Urinary bladder (tissue), 4 donors: Measurements from ENCODE around the gene ART4. TPM values are rescaled to one million over a fixed set of nuclear protein-coding genes. Genes with fewer than 3 reads are reported as not detected.

Experiments used
- DNase-seq: peaks from one replicate; pipeline ENCODE4 v3.0.0-alpha.2; 2015; ENCODE audit errors: extremely low spot score
- H3K27ac ChIP-seq: one replicate; pipeline ENCODE4 v1.5.1; 2013; ENCODE audit warnings: low read depth, mild to moderate bottlenecking, moderate library complexity
- H3K36me3 ChIP-seq: one replicate; pipeline ENCODE4 v1.6.1; 2013; ENCODE audit warnings: mild to moderate bottlenecking, moderate library complexity; ENCODE audit not compliant: insufficient read depth
- H3K4me1 ChIP-seq: one replicate; pipeline ENCODE4 v1.6.1; 2013; ENCODE audit warnings: mild to moderate bottlenecking, moderate library complexity; ENCODE audit not compliant: insufficient read depth
- H3K4me3 ChIP-seq: one replicate; pipeline ENCODE4 v1.5.1; 2013; ENCODE audit warnings: low read depth, low read length
- WGBS: extraction: QIAGEN DNeasy Blood & Tissue Kit; methylation state at CpG from one replicate; pipeline ENCODE4 v1.1.7; 2013; 5-methylcytosine and 5-hydroxymethylcytosine counted together
- polyA plus RNA-seq: library from polyadenylated mRNA; stranded (reverse); fragments of 200-250 nt; gene quantifications from one replicate; pipeline ENCODE4 v1.2.3, GENCODE V29; 2013
- total RNA-seq: library from RNA; depleted of rRNA; stranded (reverse); fragments of >200 nt; gene quantifications from one replicate; pipeline ENCODE4 v1.2.3, GENCODE V29; 2014
- donor health status: healthy with polysubstance abuse.
- donor health status: healthy.

ART4 gene, protein sequence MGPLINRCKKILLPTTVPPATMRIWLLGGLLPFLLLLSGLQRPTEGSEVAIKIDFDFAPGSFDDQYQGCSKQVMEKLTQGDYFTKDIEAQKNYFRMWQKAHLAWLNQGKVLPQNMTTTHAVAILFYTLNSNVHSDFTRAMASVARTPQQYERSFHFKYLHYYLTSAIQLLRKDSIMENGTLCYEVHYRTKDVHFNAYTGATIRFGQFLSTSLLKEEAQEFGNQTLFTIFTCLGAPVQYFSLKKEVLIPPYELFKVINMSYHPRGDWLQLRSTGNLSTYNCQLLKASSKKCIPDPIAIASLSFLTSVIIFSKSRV
- total RNA-seq, result 4.8 TPM
- 0.60 TPM for polyA plus RNA-seq

DNA sequence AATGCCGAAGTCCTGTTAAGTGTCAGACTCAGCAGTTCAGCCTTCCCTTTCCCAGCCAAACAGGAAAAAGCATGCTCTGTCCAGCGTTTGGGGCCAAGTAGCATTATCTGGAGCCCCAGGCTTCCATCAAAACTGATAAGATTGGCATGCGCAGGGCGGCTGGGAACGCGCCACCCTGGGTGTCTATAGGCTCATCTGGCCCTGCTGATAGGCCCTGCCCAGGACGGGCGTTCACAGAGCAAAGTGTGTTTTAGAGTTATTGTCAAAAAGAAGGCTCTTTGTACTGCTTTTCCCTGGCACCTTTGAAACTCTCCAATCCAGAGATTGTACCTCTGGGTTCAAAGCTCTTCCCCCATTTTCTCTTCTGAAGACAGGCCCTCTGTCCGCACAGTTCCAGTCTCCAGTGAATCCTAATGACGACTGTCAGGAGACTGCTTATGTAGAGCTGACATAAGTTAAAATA lies at the start of gene ART4:
Gene ART4, minus strand, starts transcription at position 102 of the 463 bp plus-strand sequence. CDS start 413 bp downstream, outside the sequence.
- WGBS, result 63% methylated on average over 10 of the region's 10 CpGs
- Histone ChIP-seq H3K36me3 (no peaks in the 10 kb centered on the region), H3K27ac (no peak within 1 kb of the TSS), H3K4me1 (no peaks in the 10 kb centered on the region), H3K4me3 (no peak within 1 kb of the TSS)
- no peak for DNase-seq

DNA sequence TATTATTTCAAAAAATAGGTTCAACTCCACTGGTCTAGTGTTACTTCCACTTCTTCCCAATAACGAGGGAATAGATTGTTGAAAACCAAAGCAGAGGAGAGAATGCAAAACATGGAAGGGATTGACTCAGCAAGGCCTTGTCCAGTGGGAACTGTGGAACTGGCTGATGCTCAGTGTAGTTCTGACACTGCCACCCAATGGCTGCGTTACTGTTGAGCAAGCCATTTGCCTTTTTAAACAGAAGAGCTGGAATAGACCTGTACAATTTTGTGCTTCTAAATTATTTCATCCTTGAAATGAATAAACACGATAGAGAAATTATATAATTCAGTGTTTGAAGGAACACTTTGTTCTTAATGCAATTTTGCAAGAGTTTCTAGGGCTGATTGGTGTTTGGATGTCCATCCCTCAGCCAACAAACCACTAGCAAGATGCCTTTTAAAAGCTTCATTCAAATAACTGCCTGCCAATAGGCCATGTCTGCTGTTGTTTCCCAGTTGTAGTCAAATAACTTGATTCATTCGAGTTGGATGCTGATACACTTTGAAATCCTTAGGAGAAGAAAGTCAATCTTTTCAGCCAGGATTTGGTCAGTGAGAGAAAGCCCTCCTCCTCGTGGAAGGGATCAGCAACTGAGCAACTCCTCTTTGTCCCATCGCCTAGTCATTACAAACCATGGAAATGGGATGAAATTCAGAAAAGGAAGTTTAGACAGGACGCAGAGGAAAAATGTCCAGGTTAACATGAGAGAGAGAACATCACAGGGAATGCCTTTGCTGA lies 49.6 kb upstream of the ART4 start:
- Histone ChIP-seq H3K4me3 (no peak overlapping the region), H3K27ac (no peak overlapping the region), H3K4me1 (peaks cover 1% of the 10 kb centered on the region), H3K36me3 (no peaks in the 10 kb centered on the region)
- no peak for DNase-seq
- WGBS, result 59% methylated on average over 7 of the region's 7 CpGs

DNA sequence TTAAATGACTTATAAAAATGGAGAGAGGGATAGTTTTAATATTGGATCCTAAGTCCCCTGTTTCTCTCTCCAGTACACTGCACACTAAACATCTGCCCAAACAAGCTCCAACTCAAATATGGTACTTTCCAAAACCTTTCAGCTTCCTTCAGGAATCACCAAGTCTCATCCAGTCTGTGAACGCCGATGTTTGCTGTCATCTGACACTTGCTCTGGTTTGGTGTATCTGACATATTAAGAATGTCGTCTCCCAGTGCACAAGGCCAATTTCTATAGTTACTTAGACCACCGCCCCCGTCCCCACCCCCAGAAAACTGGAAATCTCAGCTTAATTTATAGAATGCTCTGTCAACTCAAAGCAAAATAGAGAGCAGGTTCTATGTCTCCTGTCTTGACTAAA lies 47.4 kb upstream of the ART4 start:
- 85% methylated on average over 5 of the region's 5 CpGs for WGBS
- no peaks in the 10 kb centered on the region for H3K36me3 ChIP-seq
- no peak overlapping the region for H3K27ac ChIP-seq
- no peak overlapping the region for H3K4me3 ChIP-seq
- no peak for DNase-seq
- peaks cover 1% of the 10 kb centered on the region for H3K4me1 ChIP-seq

DNA sequence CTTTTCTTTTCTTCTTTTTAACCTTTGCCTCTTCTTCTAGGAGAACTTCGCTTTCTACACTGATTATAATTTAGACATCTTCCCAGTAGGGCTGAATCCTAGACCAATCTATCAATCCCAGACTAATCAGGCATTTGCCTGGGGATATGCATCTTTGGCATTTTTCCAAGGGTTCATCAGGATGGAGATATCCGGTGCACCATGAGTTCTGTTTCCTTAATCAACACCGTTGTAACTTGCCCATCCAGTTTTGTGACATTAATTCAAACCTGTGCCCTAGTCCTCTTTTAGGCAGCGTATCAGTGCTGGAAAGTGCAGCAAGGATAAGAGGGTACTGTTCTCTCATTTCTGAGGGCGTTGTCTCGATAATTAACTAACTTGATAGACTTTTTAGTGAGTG lies 42.9 kb upstream of the ART4 start:
- no peak for DNase-seq
- Histone ChIP-seq H3K27ac (no peak overlapping the region), H3K4me1 (no peaks in the 10 kb centered on the region), H3K36me3 (peaks cover 2% of the 10 kb centered on the region), H3K4me3 (no peak overlapping the region)
- 66% methylated on average over 6 of the region's 6 CpGs for WGBS

DNA sequence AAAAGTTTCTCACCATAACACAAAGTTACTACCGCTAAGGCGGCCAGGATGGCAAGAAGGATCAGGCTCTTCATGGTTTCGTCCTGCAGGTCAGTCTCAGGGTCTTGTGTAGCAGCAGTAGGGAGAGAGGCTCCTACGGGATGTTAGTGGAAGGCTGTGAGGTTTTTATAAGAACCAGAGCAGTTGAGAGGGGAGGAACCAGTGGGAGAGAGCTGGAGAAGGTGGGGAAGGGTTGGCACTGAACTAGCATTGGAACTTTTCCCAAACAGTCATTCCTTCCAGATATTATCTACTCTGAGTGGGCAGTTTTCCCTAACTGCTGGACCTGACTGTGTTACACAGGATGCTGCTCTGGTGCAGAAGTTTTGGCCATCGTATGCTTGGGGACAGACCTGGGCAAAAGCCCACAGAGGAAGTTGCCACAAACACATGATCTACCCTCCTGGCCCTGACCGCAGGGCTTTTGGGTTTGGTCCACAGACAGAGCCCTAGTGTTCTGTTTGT lies 42.4 kb upstream of the ART4 start, which contains the start of gene MGP:
Gene MGP, minus strand, starts transcription at position 137 of the 504 bp plus-strand sequence. Its CDS starts 63 bp downstream, at position 74.
- WGBS, result 14% methylated on average over 6 of the region's 6 CpGs
- Histone ChIP-seq H3K4me1 (no peaks in the 10 kb centered on the region), H3K36me3 (peaks cover 2% of the 10 kb centered on the region), H3K4me3 (peak within 1 kb of the TSS; percentile 29), H3K27ac (peak within 1 kb of the TSS; percentile 19)
- peak; percentile 49 for DNase-seq

DNA sequence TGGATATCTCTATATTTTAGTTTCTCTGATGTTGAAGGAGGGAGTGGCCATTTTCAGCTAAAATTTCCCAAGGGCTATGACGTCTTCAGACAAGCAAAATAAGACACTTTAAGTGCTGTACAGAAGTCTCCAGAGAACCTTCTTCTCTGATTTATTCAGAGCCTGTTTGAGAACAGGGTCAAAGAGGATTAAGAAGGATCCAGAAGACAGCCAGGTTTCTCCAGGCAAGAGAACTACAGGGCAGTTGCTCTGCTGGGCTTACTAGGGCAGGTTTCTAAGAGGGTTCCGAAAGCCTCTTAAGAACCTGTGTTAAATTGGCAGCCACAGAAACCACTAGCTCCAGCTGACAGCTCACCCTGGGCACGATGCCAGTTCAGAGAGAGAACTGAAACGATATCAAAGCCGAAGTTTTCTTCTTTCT lies 41.1 kb upstream of the ART4 start:
- no peak overlapping the region for H3K27ac ChIP-seq
- peaks cover 2% of the 10 kb centered on the region for H3K36me3 ChIP-seq
- WGBS, result under 1% methylated on average over 5 of the region's 5 CpGs

DNA sequence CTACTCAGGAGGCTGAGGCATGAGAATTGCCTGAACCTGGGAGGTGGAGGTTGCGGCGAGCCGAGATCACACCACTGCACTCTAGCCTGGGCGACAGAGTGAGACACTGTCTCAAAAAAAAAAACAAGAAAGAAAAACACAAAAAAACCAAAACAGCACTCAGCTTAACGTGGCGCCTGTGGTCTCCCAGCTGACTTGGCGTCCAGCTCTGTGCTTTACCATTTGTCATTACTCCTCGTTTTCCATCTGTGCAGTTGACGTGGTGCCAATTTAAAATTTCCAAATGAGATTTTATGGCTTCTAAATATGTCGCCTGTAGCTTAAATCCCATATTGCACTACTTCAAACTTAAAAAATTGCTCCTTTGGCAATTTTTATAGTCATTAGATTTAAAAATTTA lies 40.4 kb upstream of the ART4 start:
- 53% methylated on average over 10 of the region's 10 CpGs for WGBS
- no peak for DNase-seq
- Histone ChIP-seq H3K27ac (no peak overlapping the region), H3K36me3 (peaks cover 2% of the 10 kb centered on the region), H3K4me3 (no peak overlapping the region), H3K4me1 (no peaks in the 10 kb centered on the region)

More for the DNA sequence above, 41.1 kb upstream of the ART4 start:
- H3K4me1 ChIP-seq, result no peaks in the 10 kb centered on the region
- H3K4me3 ChIP-seq, result peak overlapping the region; percentile 29
- DNase-seq, result peak; percentile 54

DNA sequence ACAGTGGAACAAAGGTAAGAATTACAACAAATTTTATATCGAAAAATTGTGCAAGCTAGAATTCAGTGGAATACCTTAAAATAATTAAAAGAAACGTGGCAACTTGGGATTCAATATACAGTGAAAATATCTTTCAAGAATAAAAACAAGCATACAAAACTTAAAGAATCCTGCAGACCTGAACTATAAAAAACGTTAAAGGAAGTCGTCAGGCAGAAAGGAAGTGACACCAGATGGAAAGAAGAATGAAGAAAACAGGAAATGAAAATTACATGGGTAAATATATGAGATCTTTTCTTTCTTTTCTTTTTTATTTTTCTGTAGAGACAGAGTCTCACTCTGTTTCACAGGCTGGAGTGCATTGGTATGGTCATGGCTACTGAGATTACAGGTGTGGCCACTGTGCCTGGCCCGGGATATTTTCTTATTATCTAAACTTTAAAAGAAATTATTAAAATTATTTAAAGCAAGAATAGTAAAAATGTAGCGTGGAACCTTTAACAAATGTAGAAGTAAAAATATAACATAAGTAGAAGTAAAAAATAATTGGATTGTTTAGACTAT lies 37.6 kb upstream of the ART4 start:
- Histone ChIP-seq H3K4me3 (no peak overlapping the region), H3K36me3 (peaks cover 2% of the 10 kb centered on the region), H3K4me1 (no peaks in the 10 kb centered on the region), H3K27ac (no peak overlapping the region)
- WGBS, result 82% methylated on average over 6 of the region's 6 CpGs
- no peak for DNase-seq

DNA sequence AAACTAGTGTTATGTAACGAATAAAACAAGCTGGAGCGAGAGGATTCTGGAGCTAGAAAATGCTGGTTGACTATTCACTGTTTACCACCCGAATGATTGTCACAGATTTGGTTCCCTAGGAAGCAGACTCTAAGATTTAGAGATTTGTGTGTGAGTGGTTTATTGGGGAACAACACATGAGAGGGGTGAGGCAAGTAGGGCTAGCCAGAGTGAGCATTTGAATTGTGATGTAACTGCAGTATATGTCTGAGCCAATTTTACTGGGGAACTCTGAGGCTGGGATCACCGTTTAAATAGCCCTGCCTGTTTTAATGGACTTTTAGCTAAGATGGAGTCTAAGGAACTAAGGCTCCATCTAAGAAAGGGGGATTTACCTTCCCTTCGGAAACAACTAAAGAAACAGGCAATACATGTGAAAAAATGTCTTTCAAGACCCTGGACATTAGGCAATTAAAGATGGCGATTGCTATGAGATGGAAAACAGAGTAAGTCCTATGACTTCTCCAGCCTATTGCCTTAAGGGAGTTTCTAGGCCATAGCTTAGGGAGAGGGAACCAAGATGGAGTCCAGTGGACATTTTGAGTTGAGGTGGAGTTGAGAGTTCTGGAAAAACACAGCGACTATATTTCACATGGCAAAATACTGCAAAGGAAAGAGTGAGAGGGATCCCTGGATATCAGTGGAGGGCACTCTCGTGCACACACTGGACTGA lies 36.1 kb upstream of the ART4 start:
- 65% methylated on average over 8 of the region's 8 CpGs for WGBS
- H3K36me3 ChIP-seq, result peaks cover 2% of the 10 kb centered on the region
- no peak overlapping the region for H3K27ac ChIP-seq
- H3K4me1 ChIP-seq, result no peaks in the 10 kb centered on the region
- no peak overlapping the region for H3K4me3 ChIP-seq
- DNase-seq, result no peak

DNA sequence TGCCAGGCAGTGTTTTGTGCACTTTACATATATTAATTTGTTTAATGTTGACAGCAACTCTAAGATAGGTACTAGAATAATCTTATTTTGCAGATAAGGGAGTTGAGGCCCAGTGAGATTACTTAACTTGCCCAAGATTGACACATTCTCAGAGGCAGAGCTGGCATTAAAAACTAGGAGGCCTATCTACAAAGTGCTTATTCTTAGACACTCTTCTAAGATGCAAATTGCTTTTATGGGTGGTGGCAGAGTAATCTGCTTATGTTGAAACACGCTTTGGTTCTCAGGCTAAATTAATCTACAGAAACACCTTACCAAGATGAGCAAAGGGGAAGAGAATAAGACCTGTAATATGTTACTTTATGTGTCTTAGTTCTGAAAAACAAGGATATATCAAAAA lies 35.2 kb upstream of the ART4 start:
- DNase-seq, result no peak
- Histone ChIP-seq H3K27ac (peak overlapping the region; percentile 2), H3K4me1 (no peaks in the 10 kb centered on the region), H3K4me3 (no peak overlapping the region), H3K36me3 (peaks cover 2% of the 10 kb centered on the region)
- WGBS, result 96% methylated on average over 1 of the region's 1 CpG

DNA sequence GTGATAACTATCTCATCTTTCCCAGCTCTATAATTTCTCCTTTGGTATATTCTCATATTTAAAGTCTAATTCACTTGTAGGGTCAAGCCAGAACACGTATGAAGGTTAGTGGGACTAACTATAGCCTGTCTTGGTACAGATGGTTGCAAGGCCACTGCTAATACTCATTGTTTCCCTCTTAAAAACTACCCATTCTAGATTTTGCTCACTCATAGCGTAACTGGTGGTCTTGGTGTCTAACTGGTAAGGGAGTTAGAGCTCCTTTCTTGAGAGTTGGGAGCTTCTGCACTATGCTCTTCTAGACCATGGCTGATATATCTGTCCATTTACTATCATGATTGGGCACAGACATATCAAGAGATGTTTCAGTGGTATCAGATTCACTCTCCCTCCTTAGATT lies 33.5 kb upstream of the ART4 start:
- Histone ChIP-seq H3K4me3 (no peak overlapping the region), H3K27ac (no peak overlapping the region), H3K4me1 (no peaks in the 10 kb centered on the region), H3K36me3 (peaks cover under 1% of the 10 kb centered on the region)
- 94% methylated on average over 2 of the region's 2 CpGs for WGBS
- no peak for DNase-seq

DNA sequence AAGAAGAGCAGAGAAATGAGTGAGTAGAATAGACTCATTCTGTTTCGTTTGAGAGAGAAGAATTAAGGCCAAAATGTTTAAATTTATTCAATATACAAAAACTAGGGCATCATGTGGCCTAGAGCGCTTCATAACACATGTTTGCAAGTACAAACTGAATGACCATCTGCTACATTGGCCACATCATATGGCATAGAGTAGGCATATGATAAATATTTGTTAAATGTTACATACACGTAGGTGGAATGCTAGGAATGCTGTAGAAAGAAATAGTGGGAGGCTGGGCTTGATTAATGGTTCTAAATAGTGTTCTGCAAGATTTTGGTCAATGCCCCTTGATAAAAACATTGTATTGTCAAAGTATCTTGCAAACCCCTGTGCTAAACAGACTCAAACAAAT lies 31.6 kb upstream of the ART4 start:
- Histone ChIP-seq H3K36me3 (no peaks in the 10 kb centered on the region), H3K4me1 (no peaks in the 10 kb centered on the region), H3K4me3 (no peak overlapping the region), H3K27ac (no peak overlapping the region)
- 68% methylated on average over 3 of the region's 3 CpGs for WGBS
- no peak for DNase-seq
